ENCODE data around the gene GLS.

Gene GLS

GRCh38 chr2:190888449-190888848 is 7.8 kb downstream of the GLS start:
- no peak for DNase-seq

- DNase-seq = no peak
Measured at GRCh38 chr2:190889175-190889943, 8.7 kb downstream of the GLS start.

- DNase-seq = no peak
Measured at GRCh38 chr2:190891372-190891771, 10.8 kb downstream of the GLS start.

- DNase-seq = no peak
Measured at GRCh38 chr2:190891889-190892288, 11.3 kb downstream of the GLS start.

- no peak for DNase-seq
Measured at GRCh38 chr2:190893157-190893556, 12.5 kb downstream of the GLS start.

GRCh38 chr2:190896477-190896876 is 15.9 kb downstream of the GLS start:
- DNase-seq = no peak

GRCh38 chr2:190903693-190904450 is 23.3 kb downstream of the GLS start:
- DNase-seq = no peak

- DNase-seq = no peak
Measured at GRCh38 chr2:190904640-190905261, 24.1 kb downstream of the GLS start.

- DNase-seq = no peak
Measured at GRCh38 chr2:190908532-190908931, 27.9 kb downstream of the GLS start.

GRCh38 chr2:190909680-190910079 is 29.1 kb downstream of the GLS start:
- DNase-seq = no peak

- DNase-seq = no peak
Measured at GRCh38 chr2:190910341-190911136, 29.9 kb downstream of the GLS start.

- DNase-seq = no peak
Measured at GRCh38 chr2:190911813-190912212, 31.2 kb downstream of the GLS start.

- no peak for DNase-seq
Measured at GRCh38 chr2:190912726-190913125, 32.1 kb downstream of the GLS start.

- no peak for DNase-seq
Measured at GRCh38 chr2:190913725-190914124, 33.1 kb downstream of the GLS start.

GRCh38 chr2:190916829-190917228 is 36.2 kb downstream of the GLS start:
- no peak for DNase-seq

GRCh38 chr2:190920085-190920484 is 39.5 kb downstream of the GLS start:
- no peak for DNase-seq

- no peak for DNase-seq
Measured at GRCh38 chr2:190922376-190922775, 41.8 kb downstream of the GLS start.

- DNase-seq = no peak
Measured at GRCh38 chr2:190927301-190927700, 46.7 kb downstream of the GLS start.

- DNase-seq = no peak
Measured at GRCh38 chr2:190929919-190930318, 49.3 kb downstream of the GLS start.

- DNase-seq = no peak
Measured at GRCh38 chr2:190930411-190930810, 49.8 kb downstream of the GLS start.

- no peak for DNase-seq
Measured at GRCh38 chr2:190932514-190932913, 51.9 kb downstream of the GLS start.

GRCh38 chr2:190933361-190933760 is 52.7 kb downstream of the GLS start:
- DNase-seq = no peak

GRCh38 chr2:190935054-190935453 is 54.4 kb downstream of the GLS start:
- DNase-seq = no peak
